ENCODE measurements around the gene CYP2A6. TPM values are rescaled to one million over a fixed set of nuclear protein-coding genes. Genes with fewer than 3 reads are reported as not detected.
"Not testable (repeated sequence)": the region's sequence is repeated elsewhere in the genome, so short reads cannot be mapped to it uniquely, and the experiment has no call there.

CYP2A6 gene, protein sequence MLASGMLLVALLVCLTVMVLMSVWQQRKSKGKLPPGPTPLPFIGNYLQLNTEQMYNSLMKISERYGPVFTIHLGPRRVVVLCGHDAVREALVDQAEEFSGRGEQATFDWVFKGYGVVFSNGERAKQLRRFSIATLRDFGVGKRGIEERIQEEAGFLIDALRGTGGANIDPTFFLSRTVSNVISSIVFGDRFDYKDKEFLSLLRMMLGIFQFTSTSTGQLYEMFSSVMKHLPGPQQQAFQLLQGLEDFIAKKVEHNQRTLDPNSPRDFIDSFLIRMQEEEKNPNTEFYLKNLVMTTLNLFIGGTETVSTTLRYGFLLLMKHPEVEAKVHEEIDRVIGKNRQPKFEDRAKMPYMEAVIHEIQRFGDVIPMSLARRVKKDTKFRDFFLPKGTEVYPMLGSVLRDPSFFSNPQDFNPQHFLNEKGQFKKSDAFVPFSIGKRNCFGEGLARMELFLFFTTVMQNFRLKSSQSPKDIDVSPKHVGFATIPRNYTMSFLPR
- not detected for total RNA-seq

DNA sequence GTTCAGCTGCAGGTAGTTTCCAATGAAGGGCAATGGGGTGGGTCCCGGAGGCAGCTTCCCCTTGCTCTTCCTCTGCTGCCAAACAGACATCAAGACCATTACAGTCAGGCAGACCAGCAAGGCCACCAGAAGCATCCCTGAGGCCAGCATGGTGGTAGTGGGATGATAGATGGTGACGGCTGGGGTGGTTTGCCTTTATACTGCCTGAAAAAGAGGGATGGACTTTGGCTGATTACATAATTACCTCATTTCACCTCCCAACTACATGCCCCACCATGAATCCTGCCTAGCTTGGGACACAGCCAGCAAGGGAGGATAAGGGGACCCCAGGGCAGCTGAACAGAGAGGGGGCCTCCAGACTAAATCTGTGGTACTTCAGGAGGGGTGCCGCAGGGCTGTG is at the start of gene CYP2A6:
Gene CYP2A6, minus strand, starts transcription at position 171 of the 400 bp plus-strand sequence. Its CDS starts 21 bp downstream, at position 150.
- not testable (repeated sequence) for H3K27ac ChIP-seq; H3K4me1 ChIP-seq (ENCODE audit: control insufficient read depth in 1 of 2, low read depth in 2 of 2); H3K4me3 ChIP-seq; H3K9me3 ChIP-seq; DNase-seq (ENCODE audit: low spot score); H3K36me3 ChIP-seq; ATAC-seq (ENCODE audit: insufficient number of reproducible peaks, low FRiP score, low read depth); H3K27me3 ChIP-seq (replicated peaks; ENCODE audit: insufficient read depth)

DNA sequence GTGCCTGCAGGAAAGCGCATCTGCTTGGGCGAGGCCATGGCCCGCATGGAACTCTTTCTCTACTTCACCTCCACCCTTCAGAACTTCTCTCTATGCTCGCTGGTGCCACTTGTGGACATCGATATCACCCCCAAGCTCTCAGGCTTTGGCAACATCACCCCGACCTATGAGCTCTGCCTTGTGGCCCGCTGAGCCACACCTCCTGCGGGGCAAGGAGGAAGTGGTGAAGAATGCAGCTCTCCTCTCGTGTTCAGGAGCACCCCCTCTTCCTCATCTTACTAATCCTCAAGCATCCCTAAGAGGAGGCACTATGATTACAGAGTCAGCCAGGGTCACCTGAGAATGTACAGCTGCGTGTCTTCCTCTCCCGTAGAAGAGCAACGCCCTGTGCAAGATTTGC is 49.7 kb upstream of the CYP2A6 start:
- not testable (repeated sequence) for H3K4me1 ChIP-seq (ENCODE audit: control insufficient read depth in 1 of 2, low read depth in 2 of 2); DNase-seq (ENCODE audit: low spot score); ATAC-seq (ENCODE audit: insufficient number of reproducible peaks, low FRiP score, low read depth)

DNA sequence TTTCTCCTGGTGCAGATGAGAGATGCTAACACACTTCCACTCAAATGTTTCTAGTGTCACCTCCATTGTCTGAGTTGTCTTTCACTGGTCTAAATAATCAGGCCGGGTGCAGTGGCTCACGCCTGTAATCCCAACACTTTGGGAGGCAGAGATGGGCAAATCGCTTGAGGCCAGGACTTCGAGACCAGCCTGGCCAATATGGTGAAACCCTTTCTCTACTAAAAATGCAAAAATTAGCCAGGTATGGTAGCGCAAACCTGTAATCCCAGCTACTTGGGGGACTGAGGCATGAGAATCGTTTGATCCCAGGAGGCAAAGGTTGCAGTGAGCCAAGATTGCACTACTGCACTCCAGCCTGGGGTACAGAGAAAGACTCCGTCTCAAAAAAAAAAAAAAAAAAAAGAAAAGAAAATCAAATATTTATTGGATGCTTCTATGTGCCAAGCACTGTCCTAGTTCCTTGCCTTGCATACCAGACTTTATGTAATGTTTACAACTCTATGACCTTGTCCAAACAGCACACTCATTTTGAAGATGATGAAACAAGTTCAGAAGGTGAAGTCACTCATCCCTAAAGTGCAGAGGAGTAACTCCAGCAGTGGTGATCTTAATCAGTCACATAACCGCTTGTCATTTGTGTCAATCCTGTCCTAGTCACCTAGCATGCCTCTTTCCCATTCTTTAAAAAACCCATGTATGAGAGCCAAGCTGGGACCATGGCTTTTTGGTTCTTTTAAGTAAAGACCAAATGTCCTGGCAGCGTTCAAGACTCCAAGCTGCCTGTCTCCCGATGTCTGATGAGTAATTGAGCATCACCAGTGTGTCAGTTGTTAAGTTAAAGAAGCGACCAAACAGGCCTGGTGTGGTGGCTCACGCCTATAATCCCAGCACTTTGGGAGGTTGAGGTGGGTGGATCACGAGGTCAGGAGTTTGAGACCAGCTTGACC is 46.9 kb upstream of the CYP2A6 start:
- not testable (repeated sequence) for H3K4me1 ChIP-seq (ENCODE audit: control insufficient read depth in 1 of 2, low read depth in 2 of 2); ATAC-seq (ENCODE audit: insufficient number of reproducible peaks, low FRiP score, low read depth); H3K36me3 ChIP-seq; H3K27me3 ChIP-seq (replicated peaks; ENCODE audit: insufficient read depth); H3K27ac ChIP-seq; H3K4me3 ChIP-seq; H3K9me3 ChIP-seq; DNase-seq (ENCODE audit: low spot score)

More for the DNA sequence above, 49.7 kb upstream of the CYP2A6 start:
- not testable (repeated sequence) for H3K4me3 ChIP-seq; H3K27ac ChIP-seq; H3K36me3 ChIP-seq; H3K9me3 ChIP-seq; H3K27me3 ChIP-seq (replicated peaks; ENCODE audit: insufficient read depth)

DNA sequence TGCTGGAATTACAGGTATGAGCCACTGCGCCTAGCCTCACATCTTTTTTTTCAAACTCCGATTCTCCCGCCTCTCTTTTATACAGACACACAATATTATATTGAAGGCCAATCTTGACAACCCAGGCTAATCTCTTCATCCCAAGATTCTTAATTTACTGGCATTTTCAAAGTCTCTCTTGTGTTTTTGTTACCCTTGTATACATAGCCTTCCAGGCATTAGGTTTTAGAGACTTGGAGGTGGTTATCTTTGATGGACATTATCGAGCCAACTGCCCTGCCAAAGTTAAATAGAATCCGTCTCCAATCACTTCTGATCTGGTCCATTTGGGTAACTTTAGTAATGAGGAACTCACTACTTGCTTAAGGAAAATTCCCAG is 46.2 kb upstream of the CYP2A6 start:
- no peaks in the 10 kb centered on the region for H3K36me3 ChIP-seq
- no peak for ATAC-seq (ENCODE audit: insufficient number of reproducible peaks, low FRiP score, low read depth)
- H3K9me3 ChIP-seq, result no peaks in the 10 kb centered on the region
- H3K27ac ChIP-seq, result no peak overlapping the region
- no peak for TF ChIP-seq CTCF (IDR thresholded peaks at IDR 0.05)
- no peaks in the 10 kb centered on the region for H3K27me3 ChIP-seq (replicated peaks; ENCODE audit: insufficient read depth)
- DNase-seq (ENCODE audit: low spot score), result no peak
- no peak overlapping the region for H3K4me3 ChIP-seq
- H3K4me1 ChIP-seq (ENCODE audit: control insufficient read depth in 1 of 2, low read depth in 2 of 2), result no peaks in the 10 kb centered on the region

DNA sequence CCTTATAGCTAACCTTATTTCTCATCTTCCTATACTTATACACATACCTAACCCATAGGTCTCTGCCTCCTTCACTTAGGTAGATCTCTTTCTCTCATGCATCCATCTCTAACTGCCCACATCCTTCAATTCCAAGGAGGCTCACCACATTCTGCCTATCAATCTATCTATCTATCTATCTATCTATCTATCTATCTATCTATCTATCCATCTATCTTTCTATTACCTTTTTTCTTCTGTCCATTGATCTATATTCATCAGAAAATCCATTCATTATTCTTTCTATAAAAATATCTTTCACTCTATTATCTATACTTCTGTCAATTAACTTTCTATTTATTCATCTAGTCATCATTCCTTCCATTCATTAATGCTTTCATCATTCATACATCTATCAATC is 42.9 kb upstream of the CYP2A6 start:
- H3K9me3 ChIP-seq, result no peaks in the 10 kb centered on the region
- no peak overlapping the region for H3K27ac ChIP-seq
- no peak for DNase-seq (ENCODE audit: low spot score)
- no peaks in the 10 kb centered on the region for H3K4me1 ChIP-seq (ENCODE audit: control insufficient read depth in 1 of 2, low read depth in 2 of 2)
- no peak overlapping the region for H3K4me3 ChIP-seq
- H3K36me3 ChIP-seq, result no peaks in the 10 kb centered on the region
- ATAC-seq (ENCODE audit: insufficient number of reproducible peaks, low FRiP score, low read depth), result no peak
- no peak for TF ChIP-seq CTCF (IDR thresholded peaks at IDR 0.05)
- H3K27me3 ChIP-seq (replicated peaks; ENCODE audit: insufficient read depth), result no peaks in the 10 kb centered on the region

GRCh38 chr19:40889366-40889765 is 39.1 kb upstream of the CYP2A6 start:
- no peak for ATAC-seq (ENCODE audit: insufficient number of reproducible peaks, low FRiP score, low read depth)
- TF ChIP-seq CTCF (IDR thresholded peaks at IDR 0.05), result no peak
- no peaks in the 10 kb centered on the region for H3K4me1 ChIP-seq (ENCODE audit: control insufficient read depth in 1 of 2, low read depth in 2 of 2)
- DNase-seq (ENCODE audit: low spot score), result no peak
- H3K4me3 ChIP-seq, result no peak overlapping the region
- H3K27me3 ChIP-seq (replicated peaks; ENCODE audit: insufficient read depth), result no peaks in the 10 kb centered on the region
- no peak overlapping the region for H3K27ac ChIP-seq
- H3K9me3 ChIP-seq, result no peaks in the 10 kb centered on the region
- no peaks in the 10 kb centered on the region for H3K36me3 ChIP-seq

All from thoracic aorta (tissue), 2 donors.